ENCODE measurements around the gene PTPRN. TPM values are rescaled to one million over a fixed set of nuclear protein-coding genes. Genes with fewer than 3 reads are reported as not detected.

Gene PTPRN
- total RNA-seq, 2 donors from 2014 or later = 0.44 to 1.1 TPM

DNA sequence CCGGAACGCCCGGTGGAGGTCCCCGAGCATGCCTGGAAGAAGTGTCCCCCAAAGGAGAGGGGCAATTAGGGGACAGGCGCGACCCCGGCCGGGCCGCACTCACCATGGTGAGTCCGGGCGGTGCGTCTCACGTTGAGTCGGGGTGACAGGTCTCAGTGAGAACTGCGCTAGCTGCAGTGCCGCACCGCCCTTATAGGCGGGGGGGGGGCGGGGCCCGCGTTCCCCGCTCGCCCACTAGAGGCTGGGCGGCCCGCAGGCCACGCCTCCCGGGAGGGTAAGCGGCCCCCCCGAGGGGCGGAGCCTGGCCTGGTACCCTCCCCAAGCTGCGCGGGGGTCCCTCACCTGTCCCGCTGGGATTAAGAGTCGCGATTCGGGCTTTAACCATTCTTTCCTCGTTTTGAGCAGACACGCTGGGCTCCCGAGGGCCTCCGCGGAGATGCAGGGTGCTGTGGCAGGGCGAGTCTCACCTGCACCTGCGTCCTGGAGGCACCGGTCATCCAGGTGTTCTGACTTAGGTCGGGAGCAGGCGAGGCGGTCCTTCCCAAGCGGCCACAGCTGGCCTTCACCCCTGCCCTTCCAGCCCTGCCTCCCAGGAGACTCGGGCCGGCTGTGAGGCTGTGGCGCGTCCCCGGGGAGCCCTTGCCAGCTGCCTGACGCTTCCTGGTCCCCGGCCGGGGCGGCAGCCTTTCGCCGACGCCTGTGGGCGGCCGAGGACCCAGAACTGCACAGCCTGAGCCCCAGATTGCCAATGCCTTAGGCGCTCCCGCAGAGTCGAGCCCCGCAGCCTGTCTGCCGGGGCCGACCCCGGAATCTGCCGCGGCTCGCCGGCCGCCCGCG, 55.2 kb downstream of the PTPRN start, which contains the start of gene TUBA4A:
Gene TUBA4A (minus strand): TSS at position 166 of the 837 bp plus-strand sequence. CDS start 60 bp downstream, at position 106.
- peaks cover 17% of the 10 kb centered on the region for H3K4me1 Mint-ChIP-seq
- H3K27me3 ChIP-seq (ENCODE audit: control insufficient read depth, insufficient read depth, low read length, poor library complexity, severe bottlenecking) = peaks cover 57% of the 10 kb centered on the region
- H3K36me3 Mint-ChIP-seq (ENCODE audit: low read depth) = no peaks in the 10 kb centered on the region
- H3K27ac ChIP-seq (ENCODE audit: low read depth, low read length) = no peak within 1 kb of the TSS
- no peak within 1 kb of the TSS for H3K9ac ChIP-seq (ENCODE audit: extremely low read depth, low read length, poor library complexity, severe bottlenecking)
- no peaks in the 10 kb centered on the region for H3K9me3 ChIP-seq (ENCODE audit: control insufficient read depth, low read length)
- H3K36me3 ChIP-seq (ENCODE audit: control insufficient read depth, insufficient read depth, low read length) = no peaks in the 10 kb centered on the region
- 0 to 1% methylated on average over 31 to 76 of the region's 76 CpGs for WGBS, 2 experiments (ENCODE audit: insufficient coverage in 1 of 2, insufficient read length in 1 of 2)
- H3K9me3 Mint-ChIP-seq = no peaks in the 10 kb centered on the region
- H3K4me3 ChIP-seq (ENCODE audit: low read length) = peak within 1 kb of the TSS; percentile 73
- H3K4me3 Mint-ChIP-seq = peak within 1 kb of the TSS; percentile 51
- H3K27me3 Mint-ChIP-seq (ENCODE audit: insufficient read depth) = peaks cover 72% of the 10 kb centered on the region
- peaks cover 14% of the 10 kb centered on the region for H3K4me1 ChIP-seq (ENCODE audit: control insufficient read depth, insufficient read depth, low read length)
- TF ChIP-seq, protein P1, sequence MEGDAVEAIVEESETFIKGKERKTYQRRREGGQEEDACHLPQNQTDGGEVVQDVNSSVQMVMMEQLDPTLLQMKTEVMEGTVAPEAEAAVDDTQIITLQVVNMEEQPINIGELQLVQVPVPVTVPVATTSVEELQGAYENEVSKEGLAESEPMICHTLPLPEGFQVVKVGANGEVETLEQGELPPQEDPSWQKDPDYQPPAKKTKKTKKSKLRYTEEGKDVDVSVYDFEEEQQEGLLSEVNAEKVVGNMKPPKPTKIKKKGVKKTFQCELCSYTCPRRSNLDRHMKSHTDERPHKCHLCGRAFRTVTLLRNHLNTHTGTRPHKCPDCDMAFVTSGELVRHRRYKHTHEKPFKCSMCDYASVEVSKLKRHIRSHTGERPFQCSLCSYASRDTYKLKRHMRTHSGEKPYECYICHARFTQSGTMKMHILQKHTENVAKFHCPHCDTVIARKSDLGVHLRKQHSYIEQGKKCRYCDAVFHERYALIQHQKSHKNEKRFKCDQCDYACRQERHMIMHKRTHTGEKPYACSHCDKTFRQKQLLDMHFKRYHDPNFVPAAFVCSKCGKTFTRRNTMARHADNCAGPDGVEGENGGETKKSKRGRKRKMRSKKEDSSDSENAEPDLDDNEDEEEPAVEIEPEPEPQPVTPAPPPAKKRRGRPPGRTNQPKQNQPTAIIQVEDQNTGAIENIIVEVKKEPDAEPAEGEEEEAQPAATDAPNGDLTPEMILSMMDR (conservative IDR thresholded peaks at IDR 0.05) = no peak
- no peak within 1 kb of the TSS for H3K27ac Mint-ChIP-seq
- peak; percentile 93 for DNase-seq

DNA sequence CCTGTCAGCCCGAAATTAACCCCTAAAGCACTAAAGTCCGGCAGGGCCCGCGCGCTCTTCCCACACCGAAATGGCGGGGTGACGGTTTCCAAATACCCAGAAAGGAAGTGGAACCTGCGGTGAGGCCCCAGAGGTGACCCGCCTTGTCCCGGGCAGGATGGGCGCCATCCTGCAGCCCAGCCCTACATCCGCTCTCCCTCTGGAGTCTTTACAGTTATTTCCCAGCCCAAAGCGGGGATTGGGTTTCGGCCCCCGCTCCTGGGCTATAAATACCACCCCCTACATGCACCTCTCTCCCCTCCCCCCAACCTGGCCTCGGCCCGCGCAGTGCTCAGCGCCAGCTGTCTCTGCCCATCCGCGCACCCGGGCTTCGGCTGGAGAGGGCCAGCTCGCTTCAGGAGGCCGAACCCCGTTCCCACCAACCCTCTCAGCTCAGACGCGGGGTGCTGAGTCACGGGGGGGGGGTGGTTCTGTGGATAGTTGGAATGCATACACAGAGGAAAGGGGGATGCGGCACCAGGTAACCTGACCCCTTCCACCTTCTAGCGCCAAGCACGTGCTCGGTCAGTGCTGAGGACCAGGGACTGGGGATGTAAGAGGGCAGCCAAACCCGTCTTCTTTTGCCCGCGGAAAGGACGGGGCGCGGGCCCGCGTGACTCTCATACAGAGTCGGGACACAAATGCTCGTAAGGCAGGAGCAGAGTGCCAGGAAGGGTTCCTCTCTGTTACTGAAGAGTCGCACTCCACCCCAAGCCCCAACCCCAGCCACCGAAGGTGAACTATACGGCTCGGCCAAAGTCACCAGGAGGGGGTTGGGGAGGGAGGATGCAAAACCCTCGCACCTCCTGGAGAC, 56.1 kb downstream of the PTPRN start, which contains the start of gene TUBA4B:
Gene TUBA4B (plus strand): TSS at position 344 of the 853 bp plus-strand sequence. CDS start 165 bp downstream, at position 509.
- Mint-ChIP-seq H3K4me3 (peak within 1 kb of the TSS; percentile 51), H3K4me1 (peaks cover 25% of the 10 kb centered on the region), H3K9me3 (no peaks in the 10 kb centered on the region), H3K27me3 (ENCODE audit: insufficient read depth) (peaks cover 65% of the 10 kb centered on the region), H3K36me3 (ENCODE audit: low read depth) (peaks cover 3% of the 10 kb centered on the region), H3K27ac (no peak within 1 kb of the TSS)
- TF ChIP-seq, protein P1 (conservative IDR thresholded peaks at IDR 0.05) = no peak
- 3 to 7% methylated on average over 11 to 48 of the region's 49 CpGs for WGBS, 2 experiments (ENCODE audit: insufficient coverage in 1 of 2, insufficient read length in 1 of 2)
- DNase-seq = peak; percentile 88
- Histone ChIP-seq H3K27me3 (ENCODE audit: control insufficient read depth, insufficient read depth, low read length, poor library complexity, severe bottlenecking) (peaks cover 57% of the 10 kb centered on the region), H3K9ac (ENCODE audit: extremely low read depth, low read length, poor library complexity, severe bottlenecking) (no peak within 1 kb of the TSS), H3K27ac (ENCODE audit: low read depth, low read length) (no peak within 1 kb of the TSS), H3K4me3 (ENCODE audit: low read length) (peak within 1 kb of the TSS; percentile 73), H3K36me3 (ENCODE audit: control insufficient read depth, insufficient read depth, low read length) (no peaks in the 10 kb centered on the region), H3K4me1 (ENCODE audit: control insufficient read depth, insufficient read depth, low read length) (peaks cover 17% of the 10 kb centered on the region), H3K9me3 (ENCODE audit: control insufficient read depth, low read length) (no peaks in the 10 kb centered on the region)

DNA sequence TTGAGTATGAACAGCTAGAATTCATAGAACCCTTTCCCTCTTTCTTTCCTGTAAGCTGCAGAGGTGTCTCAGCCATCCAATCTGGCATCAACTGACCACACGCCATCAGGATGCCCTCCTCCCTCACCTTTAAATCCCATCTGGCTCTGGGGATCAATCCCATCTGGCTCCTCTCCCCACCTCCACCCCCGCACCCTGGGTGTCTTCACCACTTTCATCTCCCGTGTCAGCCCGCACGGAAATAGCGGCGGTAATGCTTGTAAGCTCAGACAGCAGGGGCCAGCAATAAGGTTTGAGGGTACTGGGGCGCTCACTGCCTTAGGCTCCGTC, 56.7 kb downstream of the PTPRN start:
- Histone ChIP-seq H3K9ac (ENCODE audit: extremely low read depth, low read length, poor library complexity, severe bottlenecking) (no peak overlapping the region), H3K27me3 (ENCODE audit: control insufficient read depth, insufficient read depth, low read length, poor library complexity, severe bottlenecking) (peaks cover 57% of the 10 kb centered on the region), H3K36me3 (ENCODE audit: control insufficient read depth, insufficient read depth, low read length) (peaks cover 5% of the 10 kb centered on the region), H3K27ac (ENCODE audit: low read depth, low read length) (no peak overlapping the region), H3K4me3 (ENCODE audit: low read length) (peak overlapping the region; percentile 73), H3K9me3 (ENCODE audit: control insufficient read depth, low read length) (no peaks in the 10 kb centered on the region), H3K4me1 (ENCODE audit: control insufficient read depth, insufficient read depth, low read length) (peaks cover 17% of the 10 kb centered on the region)
- Mint-ChIP-seq H3K4me1 (peaks cover 26% of the 10 kb centered on the region), H3K27me3 (ENCODE audit: insufficient read depth) (peaks cover 64% of the 10 kb centered on the region), H3K4me3 (peak overlapping the region; percentile 51), H3K27ac (no peak overlapping the region), H3K9me3 (no peaks in the 10 kb centered on the region), H3K36me3 (ENCODE audit: low read depth) (peaks cover 5% of the 10 kb centered on the region)
- TF ChIP-seq, protein P1 (conservative IDR thresholded peaks at IDR 0.05) = no peak
- 15 to 27% methylated on average over 9 of the region's 9 CpGs for WGBS, 2 experiments (ENCODE audit: insufficient coverage in 1 of 2, insufficient read length in 1 of 2)
- DNase-seq = no peak

All from endodermal cell (in vitro differentiated cells).